OCI-M2 (cell line): ENCODE data around the gene SLC22A23.

Source experiments
- DNase-seq: peaks from one replicate; lab custom pipeline; 2025; ENCODE audit not compliant: unreplicated experiment; lab: John Stamatoyannopoulos, UW

The SLC22A23 gene

DNA sequence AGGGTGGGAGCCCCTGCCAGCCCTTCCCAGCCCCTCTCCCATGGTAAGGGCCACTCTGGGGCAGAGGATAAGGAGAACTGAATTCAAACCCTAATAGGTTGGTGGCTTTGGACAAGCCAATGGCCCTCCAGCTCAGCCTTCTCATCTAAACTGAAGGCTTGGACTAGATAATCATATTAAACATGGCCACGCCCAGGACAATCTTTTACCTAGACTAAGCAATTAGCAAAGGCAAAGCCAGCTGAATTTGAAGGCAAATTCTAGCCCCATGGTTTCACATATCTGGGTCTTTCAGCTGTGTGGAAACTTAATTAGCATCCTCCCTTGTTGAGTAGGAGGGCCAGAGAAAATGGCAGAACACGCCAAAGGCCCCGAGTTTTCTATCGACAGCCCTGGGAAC, 10.7 kb downstream of the SLC22A23 start:
- DNase-seq: no peak

GRCh38 chr6:3444276-3445088, 12.4 kb downstream of the SLC22A23 start:
- DNase-seq: no peak

GRCh38 chr6:3443221-3443515, 13.7 kb downstream of the SLC22A23 start:
- DNase-seq: no peak

DNA sequence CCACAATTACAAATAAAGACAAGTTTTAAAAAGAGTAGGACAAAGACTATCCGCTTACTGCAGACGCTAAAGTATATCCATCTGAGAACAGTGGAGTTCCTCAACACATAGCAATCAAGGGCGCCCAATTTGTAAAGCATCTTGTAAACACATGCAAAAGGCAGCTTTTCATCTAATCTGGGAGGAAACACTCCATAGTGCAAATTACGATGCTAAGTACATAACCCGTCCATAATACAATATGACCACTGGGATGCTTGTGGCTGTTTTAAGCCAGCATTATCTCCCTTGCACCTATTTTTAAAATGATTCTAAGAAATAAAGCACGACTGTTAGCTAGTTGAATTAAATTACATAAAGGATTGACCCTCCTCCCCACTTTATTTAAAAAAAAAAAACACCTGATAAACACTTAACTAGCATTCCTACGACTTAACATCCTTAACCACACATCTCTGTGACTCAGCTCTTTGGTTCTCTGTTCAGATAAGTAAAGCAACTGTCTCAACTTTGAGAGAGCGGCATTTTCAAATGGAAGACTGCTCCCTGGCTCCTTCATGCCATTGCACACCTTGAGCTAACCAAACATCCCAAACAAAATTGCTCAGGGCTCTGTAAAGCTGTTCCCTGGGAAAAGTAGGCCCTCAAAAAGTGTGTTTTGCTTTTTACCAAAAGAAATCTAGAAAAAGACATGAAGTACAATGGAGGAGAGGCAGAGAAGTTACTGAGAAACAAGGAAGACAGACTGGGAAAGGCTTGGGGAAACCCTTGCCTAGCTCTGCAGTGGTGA, 14.2 kb downstream of the SLC22A23 start:
- DNase-seq: no peak

GRCh38 chr6:3440911-3441310, 15.9 kb downstream of the SLC22A23 start:
- DNase-seq: no peak

DNA sequence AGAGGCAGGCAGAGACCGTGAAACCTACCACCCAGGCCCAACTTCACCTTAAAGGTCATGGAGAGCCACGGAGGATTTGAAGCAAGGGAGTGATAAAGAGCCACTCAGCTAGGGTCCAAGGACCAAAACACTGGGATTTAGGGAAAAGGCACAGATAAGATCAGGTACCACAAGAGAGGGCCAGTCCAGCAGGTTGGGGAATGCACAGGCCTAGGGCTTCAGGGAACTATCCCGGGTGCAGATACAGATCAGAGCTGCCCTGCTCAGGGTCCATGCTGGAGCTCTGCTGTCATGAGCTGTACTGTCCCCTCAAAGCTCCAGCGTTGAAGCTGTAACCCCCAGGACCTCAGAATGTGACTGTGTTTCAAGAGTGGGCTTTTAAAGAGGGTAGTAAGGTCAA, 16.9 kb downstream of the SLC22A23 start:
- DNase-seq: no peak

- no peak for DNase-seq
Observed at GRCh38 chr6:3438190-3439167, 18.4 kb downstream of the SLC22A23 start.

GRCh38 chr6:3433005-3433404, 23.8 kb downstream of the SLC22A23 start:
- DNase-seq: no peak

- DNase-seq: no peak
Observed at GRCh38 chr6:3432416-3432815, 24.4 kb downstream of the SLC22A23 start.

GRCh38 chr6:3431994-3432393, 24.9 kb downstream of the SLC22A23 start:
- no peak for DNase-seq

- DNase-seq: no peak
Observed at GRCh38 chr6:3429211-3429610, 27.6 kb downstream of the SLC22A23 start.

- no peak for DNase-seq
Observed at GRCh38 chr6:3428700-3429099, 28.1 kb downstream of the SLC22A23 start.

- no peak for DNase-seq
Observed at GRCh38 chr6:3428247-3428646, 28.6 kb downstream of the SLC22A23 start.

- no peak for DNase-seq
Observed at GRCh38 chr6:3427687-3428085, 29.2 kb downstream of the SLC22A23 start.

DNA sequence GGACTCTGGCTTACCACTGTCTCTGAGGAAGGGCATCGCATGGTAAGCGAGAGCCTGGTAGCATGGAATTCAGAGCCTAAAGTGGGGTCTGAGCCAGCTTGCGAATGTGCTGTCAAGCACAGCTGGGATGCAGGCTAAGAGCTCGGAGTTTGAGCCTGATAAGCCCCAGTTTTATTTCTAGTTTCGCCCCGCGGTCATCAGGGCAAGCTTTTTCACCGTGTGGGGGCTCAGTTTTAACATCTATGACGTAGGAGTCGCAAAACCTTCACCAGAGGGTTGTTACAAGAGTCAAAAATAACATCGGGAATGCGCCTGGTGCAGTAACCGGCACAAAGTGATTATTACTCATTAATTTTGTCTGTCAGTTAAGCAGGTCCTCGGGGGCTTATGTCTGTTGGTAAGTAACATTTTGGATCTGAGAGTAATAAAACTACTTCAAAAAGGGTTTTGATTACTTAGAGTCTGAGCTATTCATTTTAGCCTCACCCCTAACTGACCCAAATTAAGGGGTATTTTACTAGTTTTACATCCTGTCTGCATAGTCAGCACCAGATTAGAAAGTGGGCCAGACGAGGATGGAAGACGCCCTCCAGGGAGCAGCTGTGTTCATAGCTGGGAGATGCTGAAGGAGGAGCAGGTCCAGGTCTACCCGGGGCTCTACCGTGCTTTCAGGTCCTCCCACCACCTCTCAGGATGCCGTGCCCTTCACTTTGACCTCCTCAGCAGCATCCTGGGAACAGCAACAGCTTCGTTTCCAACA, 29.7 kb downstream of the SLC22A23 start:
- DNase-seq: no peak

GRCh38 chr6:3426091-3426926, 30.5 kb downstream of the SLC22A23 start:
- no peak for DNase-seq

DNA sequence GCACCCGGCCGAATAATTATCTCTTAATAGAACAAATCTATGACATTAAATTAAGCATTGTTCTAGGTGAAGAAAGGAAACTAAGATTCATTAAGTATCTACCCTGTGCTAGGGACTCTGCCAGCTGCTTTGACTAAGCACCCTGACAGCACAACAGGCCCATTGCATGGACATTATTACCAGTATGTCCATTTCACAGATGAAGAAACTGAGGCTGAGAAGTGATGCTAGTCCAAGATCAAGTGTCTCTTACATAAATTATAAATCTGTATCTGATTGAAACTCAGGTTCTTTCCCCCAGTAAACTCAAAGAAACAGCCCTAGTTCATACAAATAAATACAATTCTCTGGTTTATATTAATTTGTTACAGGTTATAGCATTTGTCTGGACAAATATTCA, 31.3 kb downstream of the SLC22A23 start:
- DNase-seq: no peak

DNA sequence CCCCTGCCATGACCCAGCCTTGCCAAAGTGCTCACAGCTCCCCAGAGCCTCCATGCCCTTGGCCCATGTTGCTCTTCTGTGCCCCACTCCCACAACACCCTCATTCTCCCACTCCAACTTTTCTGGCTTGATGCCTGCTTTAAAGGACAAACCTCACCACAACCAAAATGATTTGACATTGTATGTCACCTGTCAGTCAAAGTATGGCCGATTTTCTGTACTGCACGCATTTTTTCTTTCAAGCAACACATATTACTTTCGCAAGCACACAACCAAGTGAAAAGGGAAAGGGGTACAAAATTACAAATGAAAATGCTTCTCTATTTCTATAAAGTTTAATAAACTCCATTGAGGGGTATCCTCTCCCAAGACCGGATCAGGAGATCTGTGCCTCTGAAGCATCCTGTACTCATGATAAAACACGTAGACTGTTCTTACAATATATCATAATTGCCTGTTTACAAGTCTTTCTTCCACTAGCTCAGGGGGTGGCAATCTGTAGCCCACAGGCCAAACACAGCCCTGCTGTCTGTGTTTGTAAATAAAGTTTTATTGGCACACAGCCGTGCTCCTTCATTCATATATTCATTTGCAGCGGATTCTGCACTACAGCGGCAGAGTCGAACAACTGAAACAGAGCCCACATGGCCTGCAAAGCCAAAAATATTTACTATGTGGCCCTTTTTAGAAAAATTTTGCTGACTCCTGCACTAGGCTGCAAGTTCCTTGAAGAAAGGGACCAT, 32.5 kb downstream of the SLC22A23 start:
- no peak for DNase-seq
